MM.1S (cell line): ENCODE data around the gene ADCY6.

ENCODE experiments used
- EZH2phosphoT487 ChIP-seq: fragments of 300-600 bp; sonication (generic); IDR thresholded peaks from 2 replicates; pipeline ENCODE4 v1.6.1; 2018; ENCODE audit warnings: antibody characterized with exemption, low read length
- TF ChIP-seq, protein P1 (sequence below): fragments of 300-600 bp; sonication (generic); IDR thresholded peaks from 2 replicates; pipeline ENCODE4 v1.5.1; 2016; ENCODE audit warnings: antibody characterized with exemption, low read length, mixed read lengths

GRCh38 chr12:48794870-48795269, 6.0 kb upstream of the ADCY6 start:
- TF ChIP-seq, protein P1, sequence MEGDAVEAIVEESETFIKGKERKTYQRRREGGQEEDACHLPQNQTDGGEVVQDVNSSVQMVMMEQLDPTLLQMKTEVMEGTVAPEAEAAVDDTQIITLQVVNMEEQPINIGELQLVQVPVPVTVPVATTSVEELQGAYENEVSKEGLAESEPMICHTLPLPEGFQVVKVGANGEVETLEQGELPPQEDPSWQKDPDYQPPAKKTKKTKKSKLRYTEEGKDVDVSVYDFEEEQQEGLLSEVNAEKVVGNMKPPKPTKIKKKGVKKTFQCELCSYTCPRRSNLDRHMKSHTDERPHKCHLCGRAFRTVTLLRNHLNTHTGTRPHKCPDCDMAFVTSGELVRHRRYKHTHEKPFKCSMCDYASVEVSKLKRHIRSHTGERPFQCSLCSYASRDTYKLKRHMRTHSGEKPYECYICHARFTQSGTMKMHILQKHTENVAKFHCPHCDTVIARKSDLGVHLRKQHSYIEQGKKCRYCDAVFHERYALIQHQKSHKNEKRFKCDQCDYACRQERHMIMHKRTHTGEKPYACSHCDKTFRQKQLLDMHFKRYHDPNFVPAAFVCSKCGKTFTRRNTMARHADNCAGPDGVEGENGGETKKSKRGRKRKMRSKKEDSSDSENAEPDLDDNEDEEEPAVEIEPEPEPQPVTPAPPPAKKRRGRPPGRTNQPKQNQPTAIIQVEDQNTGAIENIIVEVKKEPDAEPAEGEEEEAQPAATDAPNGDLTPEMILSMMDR: no peak
- no peak for TF ChIP-seq EZH2phosphoT487
